Natural killer cell (primary cell): ENCODE results near the gene EZR. TPM values are rescaled to one million over a fixed set of nuclear protein-coding genes. Genes with fewer than 3 reads are reported as not detected.

Experiments
- ATAC-seq, 3 donors: fragments of 150-1000 bp in 2 of 3; fragments of 200-7000 bp in 1 of 3; cut with Tn5 transposase; 1 replicate in 1 of 3; 2 replicates in 2 of 3; pipeline ENCODE4 v1.10.0; 2021; ENCODE audit warnings: mild to moderate bottlenecking in 2 of 3, moderate library complexity in 2 of 3
- DNase-seq, 2 donors: peaks; one replicate each; pipeline versions ENCODE4 v3.0.0 to v3.0.0-alpha.2; 2013 to 2021; ENCODE audit warnings: mixed read lengths in 1 of 2
- H3K27ac ChIP-seq: one replicate; pipeline ENCODE4 v1.5.1; 2013; ENCODE audit warnings: mild to moderate bottlenecking, low read length
- H3K27me3 ChIP-seq: one replicate; pipeline ENCODE4 v1.6.1; 2013; ENCODE audit warnings: low read length; ENCODE audit not compliant: control insufficient read depth, insufficient read depth
- H3K36me3 ChIP-seq: one replicate; pipeline ENCODE4 v1.6.1; 2013; ENCODE audit warnings: low read length; ENCODE audit not compliant: control insufficient read depth, insufficient read depth
- H3K4me1 ChIP-seq: one replicate; pipeline ENCODE4 v1.6.1; 2013; ENCODE audit warnings: low read length; ENCODE audit not compliant: control insufficient read depth, insufficient read depth
- H3K4me3 ChIP-seq: one replicate; pipeline ENCODE4 v1.5.1; 2013; ENCODE audit warnings: low read length
- H3K9me3 ChIP-seq: one replicate; pipeline ENCODE4 v1.6.1; 2013; ENCODE audit warnings: low read length; ENCODE audit not compliant: control insufficient read depth, insufficient read depth
- H3K27ac Mint-ChIP-seq, 2 donors: one replicate each; pipeline ENCODE4 v1.8.0; 2022; ENCODE audit warnings: mild to moderate bottlenecking in 2 of 2, mixed read lengths in 2 of 2, moderate library complexity in 1 of 2
- H3K27me3 Mint-ChIP-seq, 2 donors: one replicate each; pipeline ENCODE4 v1.8.0; 2022; ENCODE audit warnings: low read depth in 2 of 2, mixed read lengths in 2 of 2
- H3K36me3 Mint-ChIP-seq: one replicate; pipeline ENCODE4 v1.8.0; 2022; ENCODE audit warnings: mixed read lengths
- H3K4me1 Mint-ChIP-seq, 2 donors: one replicate each; pipeline ENCODE4 v1.8.0; 2022; ENCODE audit warnings: mixed read lengths in 2 of 2
- H3K4me3 Mint-ChIP-seq: one replicate; pipeline ENCODE4 v1.8.0; 2022; ENCODE audit warnings: mild to moderate bottlenecking, moderate library complexity, mixed read lengths
- H3K9me3 Mint-ChIP-seq, 2 donors: one replicate each; pipeline ENCODE4 v1.8.0; 2022; ENCODE audit warnings: mixed read lengths in 2 of 2
- WGBS: methylation state at CpG from one replicate; pipeline ENCODE4 v1.1.7; 2013; ENCODE audit warnings: missing lambda C conversion rate; ENCODE audit not compliant: insufficient coverage; 5-methylcytosine and 5-hydroxymethylcytosine counted together
- intact Hi-C: fragments of 100-400 bp; cut with micrococcal nuclease; formaldehyde crosslinking; loops from one replicate; pipeline ENCODE4 v1.14.2; 2022
- total RNA-seq, 4 donors: library from RNA; stranded (reverse); fragments of 120-200 nt in 1 of 4; gene quantifications; one replicate each; pipeline versions ENCODE4 v1.2.3 to v1.2.4, GENCODE V29; 2013 to 2022
- TF ChIP-seq, protein P1 (sequence below): fragments of 200-600 bp; IDR thresholded peaks from one replicate; pipeline ENCODE4 v1.8.0; 2022; ENCODE audit warnings: antibody characterized with exemption

EZR gene
- total RNA-seq, 3 donors from 2014 or later (not counting 1 experiment from before 2014, with no cell fraction given), result 119 to 157 (median 133) TPM

DNA sequence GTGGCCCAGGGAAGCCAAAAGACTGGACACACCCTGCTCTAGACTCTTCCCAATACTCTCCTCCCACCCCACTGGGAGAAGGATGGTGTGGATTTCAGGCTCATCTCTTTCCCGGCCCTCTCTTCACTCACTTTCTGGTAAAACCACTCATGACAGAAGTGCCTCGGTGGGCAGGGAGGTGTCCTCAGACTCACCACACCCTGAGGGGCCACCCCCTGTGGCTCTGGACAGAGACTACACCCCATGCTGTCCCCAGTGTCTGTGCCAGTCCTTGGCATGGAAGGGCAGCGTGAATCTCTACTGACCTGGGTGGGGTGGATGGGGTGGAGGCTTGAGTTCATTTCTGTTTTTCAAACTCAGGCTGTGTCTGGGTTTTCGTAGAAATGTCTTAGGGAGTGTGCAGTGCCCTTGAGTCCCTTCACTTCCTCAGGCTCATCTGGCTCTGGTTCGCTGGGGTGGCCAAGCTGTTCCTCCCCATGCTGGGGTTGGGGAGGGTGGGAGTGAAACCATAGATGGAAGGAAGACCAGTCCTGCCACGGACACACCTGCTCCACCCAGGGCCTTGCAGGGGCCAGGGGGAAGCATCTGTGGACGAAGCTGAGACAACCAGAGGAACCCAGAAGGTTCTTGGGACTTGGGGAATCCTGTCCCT, 59.1 kb downstream of the EZR start:
- intact Hi-C loops, result no loop called here
- H3K27me3 ChIP-seq, result no peaks in the 10 kb centered on the region
- no peak overlapping the region for H3K27ac ChIP-seq
- H3K4me3 ChIP-seq, result no peak overlapping the region
- DNase-seq, result no peak
- ATAC-seq, result peak in 1 of 3 donors; percentile 27
- peaks cover 14% of the 10 kb centered on the region for H3K36me3 Mint-ChIP-seq
- no peak overlapping the region for H3K4me3 Mint-ChIP-seq
- WGBS, result 79% methylated on average over 7 of the region's 7 CpGs
- peaks cover 59% of the 10 kb centered on the region for H3K36me3 ChIP-seq
- H3K27ac Mint-ChIP-seq, result peak overlapping the region; percentile 75
- peaks cover 1 to 5% of the 10 kb centered on the region in 2 donors for H3K4me1 Mint-ChIP-seq
- H3K27me3 Mint-ChIP-seq, result no peaks in the 10 kb centered on the region
- TF ChIP-seq, protein P1, sequence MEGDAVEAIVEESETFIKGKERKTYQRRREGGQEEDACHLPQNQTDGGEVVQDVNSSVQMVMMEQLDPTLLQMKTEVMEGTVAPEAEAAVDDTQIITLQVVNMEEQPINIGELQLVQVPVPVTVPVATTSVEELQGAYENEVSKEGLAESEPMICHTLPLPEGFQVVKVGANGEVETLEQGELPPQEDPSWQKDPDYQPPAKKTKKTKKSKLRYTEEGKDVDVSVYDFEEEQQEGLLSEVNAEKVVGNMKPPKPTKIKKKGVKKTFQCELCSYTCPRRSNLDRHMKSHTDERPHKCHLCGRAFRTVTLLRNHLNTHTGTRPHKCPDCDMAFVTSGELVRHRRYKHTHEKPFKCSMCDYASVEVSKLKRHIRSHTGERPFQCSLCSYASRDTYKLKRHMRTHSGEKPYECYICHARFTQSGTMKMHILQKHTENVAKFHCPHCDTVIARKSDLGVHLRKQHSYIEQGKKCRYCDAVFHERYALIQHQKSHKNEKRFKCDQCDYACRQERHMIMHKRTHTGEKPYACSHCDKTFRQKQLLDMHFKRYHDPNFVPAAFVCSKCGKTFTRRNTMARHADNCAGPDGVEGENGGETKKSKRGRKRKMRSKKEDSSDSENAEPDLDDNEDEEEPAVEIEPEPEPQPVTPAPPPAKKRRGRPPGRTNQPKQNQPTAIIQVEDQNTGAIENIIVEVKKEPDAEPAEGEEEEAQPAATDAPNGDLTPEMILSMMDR, result no peak
- no peaks in the 10 kb centered on the region for H3K9me3 ChIP-seq
- no peaks in the 10 kb centered on the region for H3K4me1 ChIP-seq
- H3K9me3 Mint-ChIP-seq, result no peaks in the 10 kb centered on the region

DNA sequence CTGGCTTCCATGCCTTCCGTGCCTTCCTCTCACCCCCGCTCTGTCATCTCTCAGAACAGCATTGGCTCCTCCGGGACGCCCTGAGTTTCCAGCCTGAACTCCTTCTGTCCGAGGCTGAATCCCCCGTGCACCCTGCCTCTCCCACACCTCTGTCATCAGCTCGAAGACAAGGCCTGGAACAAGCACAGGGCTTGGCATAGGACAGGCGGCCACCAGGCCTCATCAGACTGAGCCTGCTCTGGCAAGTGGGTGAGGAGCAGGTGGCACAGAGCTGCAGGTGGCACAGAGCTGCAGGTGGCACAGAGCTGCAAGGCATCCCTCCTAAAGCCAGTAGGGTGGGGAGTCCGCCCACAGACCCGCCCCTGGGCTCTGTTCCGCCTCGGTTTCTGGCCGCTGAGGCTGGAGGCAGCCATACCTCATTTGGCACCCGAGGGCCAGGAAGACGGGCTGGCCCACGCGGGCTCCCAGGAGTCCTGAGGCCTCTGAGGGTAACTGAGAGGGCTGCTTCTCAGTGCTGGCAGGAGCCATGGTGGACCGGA, 60.2 kb downstream of the EZR start:
- H3K9me3 ChIP-seq, result no peaks in the 10 kb centered on the region
- intact Hi-C loops, result no loop called here
- H3K36me3 ChIP-seq, result peaks cover 52% of the 10 kb centered on the region
- H3K4me1 ChIP-seq, result no peaks in the 10 kb centered on the region
- no peak overlapping the region for H3K4me3 ChIP-seq
- peak overlapping the region in 1 of 2 donors; percentile 54 for H3K27ac Mint-ChIP-seq
- WGBS, result 82% methylated on average over 18 of the region's 18 CpGs
- no peak overlapping the region for H3K27ac ChIP-seq
- H3K9me3 Mint-ChIP-seq, result no peaks in the 10 kb centered on the region
- no peaks in the 10 kb centered on the region for H3K27me3 ChIP-seq
- peaks cover 14% of the 10 kb centered on the region for H3K36me3 Mint-ChIP-seq
- peak in 1 of 3 donors; percentile 6 for ATAC-seq
- H3K4me1 Mint-ChIP-seq, result peaks cover 5 to 6% of the 10 kb centered on the region in 2 donors
- no peak for DNase-seq
- H3K4me3 Mint-ChIP-seq, result peak overlapping the region; percentile 25
- TF ChIP-seq, protein P1, result no peak
- H3K27me3 Mint-ChIP-seq, result no peaks in the 10 kb centered on the region

DNA sequence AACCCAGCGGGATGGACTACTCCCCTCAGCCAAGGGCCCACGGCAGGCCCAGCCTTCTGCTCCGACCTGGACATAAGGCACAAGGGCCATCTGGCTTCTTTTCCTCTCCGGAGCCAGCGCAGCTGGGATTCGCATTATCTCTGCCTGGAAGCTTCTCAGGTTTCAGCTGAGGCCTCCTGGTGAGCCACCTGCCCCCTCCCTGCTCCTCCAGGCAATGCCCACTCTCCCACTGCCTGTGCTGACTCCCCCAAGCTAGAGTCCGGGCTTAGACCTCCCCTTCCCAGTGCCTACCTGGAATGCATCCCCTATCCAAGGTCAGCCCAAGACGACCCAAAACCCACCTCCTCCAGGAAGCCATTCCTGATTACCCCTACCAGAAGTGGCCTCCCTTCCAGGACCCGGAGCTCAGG, 60.7 kb downstream of the EZR start:
- Histone ChIP-seq H3K27ac (no peak overlapping the region), H3K27me3 (no peaks in the 10 kb centered on the region), H3K9me3 (no peaks in the 10 kb centered on the region), H3K4me1 (no peaks in the 10 kb centered on the region), H3K36me3 (peaks cover 51% of the 10 kb centered on the region), H3K4me3 (no peak overlapping the region)
- Mint-ChIP-seq H3K27ac (peak overlapping the region in 1 of 2 donors; percentile 54), H3K36me3 (peaks cover 14% of the 10 kb centered on the region), H3K27me3 (no peaks in the 10 kb centered on the region), H3K9me3 (no peaks in the 10 kb centered on the region), H3K4me3 (no peak overlapping the region), H3K4me1 (peaks cover 5 to 6% of the 10 kb centered on the region in 2 donors)
- intact Hi-C loops, result no loop called here
- ATAC-seq, result no peak
- 92% methylated on average over 9 of the region's 9 CpGs for WGBS
- DNase-seq, result no peak
- TF ChIP-seq, protein P1, result no peak
